SK-N-MC (cell line): Measurements from ENCODE around the gene FHIT.

Experiments used
- EZH2 ChIP-seq: fragments of 200-600 bp; sonication (generic); IDR thresholded peaks from one replicate; pipeline ENCODE4 v1.6.1; 2017; ENCODE audit warnings: antibody characterized with exemption
- FOXP2 ChIP-seq: optimal IDR thresholded peaks from 2 replicates; pipeline ENCODE3; 2011; ENCODE audit warnings: mild to moderate bottlenecking, moderate library complexity; ENCODE audit not compliant: insufficient read depth; ENCODE audit errors: extremely low read length, control extremely low read depth
- POLR2AphosphoS5 ChIP-seq: IDR thresholded peaks from 2 replicates; pipeline ENCODE4 v1.6.1; 2012; ENCODE audit warnings: mild to moderate bottlenecking, low read depth, low read length, borderline replicate concordance

DNA sequence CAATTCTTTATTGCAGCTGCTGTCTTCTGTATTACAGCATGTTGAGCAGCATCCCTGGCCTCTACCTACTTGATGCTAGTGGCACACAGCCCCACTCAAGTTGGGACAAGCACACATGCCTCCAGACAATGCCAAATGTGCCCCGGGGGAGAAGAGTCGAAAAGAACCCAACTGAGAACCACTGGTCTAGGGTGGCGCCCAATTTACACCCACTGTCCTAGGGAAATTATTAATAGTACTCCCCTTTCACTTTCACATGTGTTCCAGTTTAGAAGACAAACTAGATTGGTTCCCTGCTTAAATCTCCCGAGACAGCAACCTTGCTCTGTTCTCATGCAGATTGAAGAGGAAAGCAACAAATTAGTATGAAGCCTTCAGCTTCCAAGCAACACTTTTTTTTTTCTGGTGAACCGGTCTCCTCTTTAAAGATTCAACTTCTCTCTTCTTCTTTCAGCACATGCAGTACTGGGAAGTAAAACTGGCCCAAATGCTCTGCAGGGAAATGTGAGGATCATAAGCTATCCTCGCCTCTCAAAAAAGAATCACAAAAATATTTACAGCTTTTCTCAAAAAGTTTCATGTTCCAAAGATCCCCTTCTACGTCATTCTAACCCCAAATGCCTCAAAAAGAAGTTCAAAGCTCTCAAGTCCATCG lies 1377.5 kb downstream of the FHIT start:
- TF ChIP-seq POLR2AphosphoS5 (no peak), EZH2 (no peak), FOXP2 (no peak)
